IMR-90 (cell line): Measurements from ENCODE around the gene WDR70.
A peak's percentile ranks its signal among the peaks of the same experiment; 100 is the strongest.

Experiments
- BHLHE40 ChIP-seq: fragments of 150-350 bp; IDR thresholded peaks from 2 replicates; pipeline ENCODE4 v1.6.1; 2016; ENCODE audit warnings: mild to moderate bottlenecking, low read depth, low read length
- CEBPB ChIP-seq: IDR thresholded peaks from 2 replicates; pipeline ENCODE4 v1.6.1; 2012; ENCODE audit warnings: low read depth, low read length, improper control_type of control experiment
- CTCF ChIP-seq: conservative IDR thresholded peaks from 2 replicates; pipeline ENCODE4 v1.5.1; 2012; ENCODE audit warnings: mild to moderate bottlenecking, low read depth, low read length, improper control_type of control experiment
- MAZ ChIP-seq: IDR thresholded peaks from 2 replicates; pipeline ENCODE4 v1.6.1; 2012; ENCODE audit warnings: low read depth, mild to moderate bottlenecking, low read length, improper control_type of control experiment, moderate library complexity, borderline replicate concordance
- NFE2L2 ChIP-seq: fragments of 150-350 bp; IDR thresholded peaks from 2 replicates; pipeline ENCODE4 v1.6.1; 2016; ENCODE audit warnings: low read depth, mild to moderate bottlenecking, low read length
- POLR2A ChIP-seq: IDR thresholded peaks from 2 replicates; pipeline ENCODE4 v1.6.1; 2012; ENCODE audit warnings: mild to moderate bottlenecking, low read depth, low read length
- RCOR1 ChIP-seq: IDR thresholded peaks from 2 replicates; pipeline ENCODE4 v1.6.1; 2012; ENCODE audit warnings: mild to moderate bottlenecking, low read length, improper control_type of control experiment; ENCODE audit not compliant: insufficient replicate concordance
- RFX5 ChIP-seq: IDR thresholded peaks from 2 replicates; pipeline ENCODE4 v1.8.0; 2012; ENCODE audit warnings: low read depth, mild to moderate bottlenecking, low read length, moderate library complexity
- SMC3 ChIP-seq: fragments of 150-350 bp; IDR thresholded peaks from 2 replicates; pipeline ENCODE4 v1.6.1; 2016; ENCODE audit warnings: low read depth, mild to moderate bottlenecking, antibody characterized with exemption, low read length, moderate library complexity
- USF2 ChIP-seq: fragments of 150-350 bp; IDR thresholded peaks from 2 replicates; pipeline ENCODE4 v1.6.1; 2017; ENCODE audit warnings: mild to moderate bottlenecking, antibody characterized with exemption, low read length, low read depth

- TF ChIP-seq USF2: no peak
- no peak for TF ChIP-seq BHLHE40
- TF ChIP-seq RCOR1: no peak
- no peak for TF ChIP-seq MAZ
- no peak for TF ChIP-seq CTCF
- TF ChIP-seq CEBPB: 0 out of 2 replicates have a peak, but pooled peaks have one; percentile 34
- TF ChIP-seq SMC3: no peak
- TF ChIP-seq RFX5: no peak
- TF ChIP-seq POLR2A: no peak
- no peak for TF ChIP-seq NFE2L2
Measured at GRCh38 chr5:37436146-37436934, 57.2 kb downstream of the WDR70 start.
